Stimulated activated CD4-positive, alpha-beta T cell treated with anti-CD3 and anti-CD28 coated beads, Interleukin-2, amount 100 ng/mL, for 48 hours (primary cell): ENCODE data around the gene NKAIN2.
A peak's percentile ranks its signal among the peaks of the same experiment; 100 is the strongest.

Experiments used
- DNase-seq, 2 donors: peaks; one replicate each; pipeline ENCODE4 v3.0.0-alpha.2; 2020

NKAIN2 gene

DNA sequence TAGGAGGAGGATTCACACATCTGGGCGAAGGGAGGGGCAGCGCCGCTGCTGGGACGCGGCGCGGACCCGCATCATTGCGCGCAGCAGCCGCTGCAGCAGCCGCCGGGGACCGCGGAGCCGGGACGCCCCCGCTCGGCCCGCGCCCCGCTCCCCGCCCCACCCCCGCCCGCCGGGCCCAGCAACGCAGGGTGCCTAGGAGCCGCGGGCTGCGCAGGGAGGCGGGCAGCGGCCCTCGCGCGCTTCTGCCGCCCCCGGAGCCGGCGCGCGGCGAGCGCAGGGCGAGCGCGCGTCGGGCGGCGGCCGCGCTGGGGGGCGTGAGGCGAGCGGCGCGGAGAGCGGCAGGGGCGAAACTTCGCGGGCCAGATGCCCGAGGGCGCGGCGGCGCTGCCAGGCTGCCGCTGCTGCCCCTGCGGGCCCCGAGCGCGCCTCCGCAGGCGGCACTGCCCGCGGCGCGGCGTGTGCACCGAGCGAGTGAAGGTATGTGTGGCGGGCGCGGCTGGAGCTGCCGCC is at the start of gene NKAIN2:
TSS of gene NKAIN2 (plus strand) at position 362 of the 510 bp plus-strand sequence.
- no peak for DNase-seq

DNA sequence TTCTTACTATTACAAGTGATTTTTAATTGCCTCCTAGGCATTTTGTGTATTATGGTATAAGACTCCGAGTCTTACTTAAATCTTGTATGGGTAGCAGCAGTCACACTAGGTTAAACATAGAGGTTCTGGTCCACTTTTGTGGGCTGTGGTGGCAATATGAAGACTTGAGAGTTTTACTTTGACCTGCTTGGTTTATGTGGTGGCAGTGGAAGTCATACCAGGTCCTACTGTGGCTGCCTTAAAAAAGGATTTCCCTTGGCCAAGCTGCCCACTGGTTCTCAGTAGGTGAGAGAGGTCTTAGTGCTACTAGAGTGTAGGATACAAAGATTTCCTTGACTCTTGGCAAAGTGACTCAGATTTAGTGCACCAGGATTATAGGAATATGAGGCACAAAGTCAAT is 44.2 kb upstream of the NKAIN2 start:
- DNase-seq: no peak

GRCh38 chr6:123763904-123764303 is 39.8 kb upstream of the NKAIN2 start:
- no peak for DNase-seq

DNA sequence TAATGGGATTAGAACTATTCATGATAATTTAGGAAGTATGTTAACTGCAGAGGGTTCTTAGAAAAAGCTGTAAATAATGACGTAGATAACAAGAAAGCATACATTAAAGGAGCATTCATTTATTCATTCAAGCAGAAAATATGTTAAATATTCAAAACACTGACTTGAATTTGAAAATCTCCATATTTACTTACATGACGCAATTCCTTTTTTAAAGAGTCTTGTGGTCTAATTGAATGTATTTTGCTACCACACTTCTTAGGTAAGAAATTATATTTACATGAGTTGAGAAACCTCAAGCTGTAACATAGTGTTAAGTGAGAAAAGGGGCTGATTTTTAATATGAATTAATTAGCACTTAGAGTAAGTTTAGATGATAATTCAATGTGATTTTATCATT is 38.9 kb upstream of the NKAIN2 start:
- no peak for DNase-seq

- no peak for DNase-seq
Observed at GRCh38 chr6:123768921-123769320, 34.7 kb upstream of the NKAIN2 start.

DNA sequence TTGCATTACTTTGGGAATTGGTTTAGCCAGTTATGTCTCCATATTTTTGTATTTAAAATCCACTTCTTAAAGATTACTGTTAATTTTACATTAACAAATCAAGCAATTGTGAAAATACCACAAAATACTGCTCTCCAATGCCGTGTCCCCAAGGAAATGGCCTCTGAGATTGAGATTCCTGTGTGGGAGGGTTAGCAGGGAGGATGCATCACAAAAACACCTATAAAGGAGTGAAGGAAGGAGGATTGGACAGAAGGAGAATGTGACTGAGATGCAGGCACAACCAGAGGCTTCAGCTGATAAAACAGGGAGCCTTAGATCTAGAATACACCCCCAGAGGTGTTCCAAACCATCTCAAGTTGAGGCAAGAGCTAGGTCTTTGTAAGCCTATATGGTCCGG is 34.2 kb upstream of the NKAIN2 start:
- no peak for DNase-seq

DNA sequence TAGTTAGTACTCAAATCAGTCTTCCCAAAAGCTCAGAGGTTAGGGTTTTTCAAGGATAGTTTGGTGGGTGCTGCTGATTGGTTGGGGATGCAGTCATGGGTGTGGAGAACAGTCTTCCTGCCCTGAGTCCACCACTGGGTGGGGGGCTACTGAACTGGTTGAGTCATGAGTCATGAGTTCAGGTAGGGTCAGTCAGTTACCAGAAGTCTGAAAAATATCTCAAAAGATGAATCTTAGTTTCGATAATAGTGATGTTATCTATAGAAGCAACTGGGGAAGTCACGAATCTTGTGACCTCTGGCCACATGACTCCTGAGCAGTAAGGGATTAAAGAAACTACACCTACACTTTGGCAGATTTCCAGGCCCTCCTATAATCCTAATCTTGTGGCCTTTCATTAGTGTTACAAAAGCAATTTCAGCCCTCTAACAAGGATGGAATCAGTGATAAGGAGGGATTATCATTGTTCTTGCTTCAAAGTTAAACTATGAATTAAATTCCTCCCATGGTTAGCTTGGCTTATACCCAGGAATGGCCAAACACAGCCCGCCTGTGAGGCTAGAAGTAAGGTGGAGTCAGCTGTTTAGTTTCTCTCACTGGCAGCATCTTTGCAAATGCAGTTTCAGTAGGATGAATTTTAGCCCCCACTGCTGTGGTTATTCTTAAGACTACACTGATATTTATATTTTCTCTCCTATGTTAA is 33.3 kb upstream of the NKAIN2 start:
- DNase-seq: no peak

DNA sequence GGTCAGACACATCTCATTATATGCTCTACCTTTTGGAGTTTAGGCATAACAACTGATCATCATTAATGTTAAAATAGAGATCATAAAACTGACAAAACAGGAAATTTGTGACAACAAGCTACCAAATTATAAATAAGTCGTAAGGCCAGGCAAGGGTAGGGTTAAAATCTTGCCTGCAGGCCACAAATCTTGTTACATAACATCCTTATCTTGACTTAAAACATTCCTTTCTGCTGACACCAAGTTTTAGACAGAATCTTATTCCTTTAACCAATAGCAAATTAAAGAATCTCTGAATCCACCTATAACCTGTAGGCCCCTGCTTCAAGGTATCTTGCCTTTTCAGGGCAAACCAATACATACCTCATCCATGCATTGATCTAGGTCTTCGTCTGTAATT is 32.5 kb upstream of the NKAIN2 start:
- no peak for DNase-seq

GRCh38 chr6:123777563-123777962 is 26.1 kb upstream of the NKAIN2 start:
- DNase-seq: no peak

GRCh38 chr6:123780021-123780420 is 23.6 kb upstream of the NKAIN2 start:
- no peak for DNase-seq

DNA sequence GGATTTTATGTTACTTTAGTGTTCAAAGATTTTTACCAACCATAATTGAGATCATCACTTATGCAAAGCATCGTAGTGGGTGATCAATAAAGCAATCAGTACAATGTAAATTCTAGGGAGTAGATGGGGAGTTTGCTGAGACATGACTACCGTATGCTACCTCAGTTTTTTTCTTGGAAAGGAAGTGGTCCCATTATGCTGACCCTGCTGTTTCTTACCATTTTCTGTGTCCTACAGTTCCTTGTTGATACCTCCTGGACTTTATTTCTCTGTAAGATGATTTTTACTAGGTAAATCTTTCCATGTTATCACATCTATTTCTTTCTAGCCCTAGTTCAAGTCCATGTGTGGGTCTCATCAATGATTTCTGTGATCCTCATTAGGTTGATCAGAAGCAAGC is 19.3 kb upstream of the NKAIN2 start:
- no peak for DNase-seq

DNA sequence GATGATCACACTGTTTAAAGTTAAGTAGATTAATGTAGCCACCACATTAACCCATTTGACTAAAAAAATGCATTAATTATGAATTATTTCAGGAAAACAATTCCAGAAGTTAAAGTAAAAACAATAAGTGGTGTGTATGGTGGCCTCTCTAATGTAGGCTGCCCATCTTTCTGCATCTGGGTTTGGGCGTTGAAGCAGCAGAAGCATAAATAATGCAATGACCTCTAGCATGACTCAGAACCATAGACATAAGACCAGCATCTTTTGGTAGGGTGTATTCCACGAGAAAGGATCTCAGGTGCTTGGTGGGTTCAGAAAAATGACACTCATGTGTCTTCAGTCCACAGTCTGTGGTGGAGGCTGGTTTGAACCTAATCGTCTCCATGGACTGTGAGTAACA is 18.6 kb upstream of the NKAIN2 start:
- DNase-seq: no peak

DNA sequence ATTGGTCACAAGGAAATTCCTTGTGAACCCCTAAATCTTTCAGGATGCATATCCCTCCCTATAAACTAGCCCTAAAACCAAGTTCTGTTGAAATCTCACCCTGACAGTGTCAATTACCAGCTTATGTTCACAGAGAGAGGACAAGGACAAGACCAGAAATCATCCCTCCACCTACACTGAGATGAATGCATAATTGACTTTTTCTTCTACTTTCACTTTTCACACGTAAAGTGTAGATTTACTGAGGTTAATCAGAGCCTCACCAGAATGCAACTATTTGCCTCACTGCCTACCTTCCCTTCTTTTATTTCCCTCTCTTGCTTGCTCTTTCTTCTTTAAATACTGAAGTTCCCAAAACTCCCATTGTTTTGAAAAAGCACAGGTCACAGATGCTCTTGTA is 15.3 kb upstream of the NKAIN2 start:
- DNase-seq: no peak

GRCh38 chr6:123794190-123794589 is 9.5 kb upstream of the NKAIN2 start:
- DNase-seq: no peak

DNA sequence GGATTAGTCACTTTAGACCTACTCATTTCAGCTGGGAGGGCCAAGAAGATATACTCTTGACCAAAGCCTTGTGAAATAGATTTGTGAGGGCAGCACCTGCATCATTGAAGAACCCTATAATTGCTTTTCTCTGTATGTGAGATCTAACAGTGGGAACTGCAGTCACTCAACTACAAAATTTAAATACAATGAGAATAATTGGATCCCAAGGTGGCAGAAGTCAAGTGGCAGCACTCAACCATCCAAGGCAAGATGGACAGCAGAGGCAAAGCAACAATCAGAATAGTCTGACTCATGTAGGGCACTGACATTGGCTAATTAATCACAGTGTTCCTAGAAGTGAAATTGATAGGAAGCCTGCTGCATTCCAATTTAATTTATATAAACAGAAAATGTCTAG is 8.9 kb upstream of the NKAIN2 start:
- no peak for DNase-seq

DNA sequence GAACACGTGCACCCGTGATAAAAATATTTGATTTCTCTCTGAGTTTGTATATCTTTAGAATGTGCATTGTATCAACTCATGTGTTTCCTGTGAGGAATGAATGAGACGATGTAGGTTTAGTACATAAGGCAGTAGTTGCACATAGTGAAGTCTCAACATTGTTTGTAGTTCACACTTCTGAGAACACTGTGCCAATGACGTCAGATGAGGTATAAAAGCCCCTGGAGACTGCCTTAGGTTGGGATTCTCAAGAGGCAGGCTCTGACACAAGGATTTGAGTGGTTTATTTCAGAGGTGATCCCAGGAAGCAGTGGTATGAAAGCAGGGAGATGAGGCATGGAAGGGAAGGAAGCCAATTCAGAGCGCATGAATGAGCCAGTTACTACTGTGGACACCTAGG is 2.6 kb upstream of the NKAIN2 start:
- DNase-seq: no peak

DNA sequence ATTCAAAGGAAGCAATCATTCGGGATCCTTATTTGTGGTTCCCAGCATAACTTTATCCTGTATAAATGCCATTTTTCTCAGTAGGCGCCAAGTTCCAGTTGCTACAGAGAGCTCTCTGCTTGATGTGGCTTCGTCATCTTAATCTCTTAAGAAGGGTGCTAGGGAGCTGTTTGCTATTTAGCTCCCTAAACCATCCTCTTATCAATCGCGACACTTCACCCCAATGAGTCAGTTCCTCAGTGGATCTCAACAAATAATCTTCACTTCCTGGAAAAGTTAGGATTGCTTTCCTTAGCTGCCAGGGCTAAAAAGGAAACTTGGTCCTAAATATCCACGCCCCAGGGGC is 1.3 kb upstream of the NKAIN2 start:
- DNase-seq: no peak

- peak; percentile 67 to 69 for DNase-seq
Observed at GRCh38 chr6:123802697-123803503, 765 bp upstream of the NKAIN2 start.

DNA sequence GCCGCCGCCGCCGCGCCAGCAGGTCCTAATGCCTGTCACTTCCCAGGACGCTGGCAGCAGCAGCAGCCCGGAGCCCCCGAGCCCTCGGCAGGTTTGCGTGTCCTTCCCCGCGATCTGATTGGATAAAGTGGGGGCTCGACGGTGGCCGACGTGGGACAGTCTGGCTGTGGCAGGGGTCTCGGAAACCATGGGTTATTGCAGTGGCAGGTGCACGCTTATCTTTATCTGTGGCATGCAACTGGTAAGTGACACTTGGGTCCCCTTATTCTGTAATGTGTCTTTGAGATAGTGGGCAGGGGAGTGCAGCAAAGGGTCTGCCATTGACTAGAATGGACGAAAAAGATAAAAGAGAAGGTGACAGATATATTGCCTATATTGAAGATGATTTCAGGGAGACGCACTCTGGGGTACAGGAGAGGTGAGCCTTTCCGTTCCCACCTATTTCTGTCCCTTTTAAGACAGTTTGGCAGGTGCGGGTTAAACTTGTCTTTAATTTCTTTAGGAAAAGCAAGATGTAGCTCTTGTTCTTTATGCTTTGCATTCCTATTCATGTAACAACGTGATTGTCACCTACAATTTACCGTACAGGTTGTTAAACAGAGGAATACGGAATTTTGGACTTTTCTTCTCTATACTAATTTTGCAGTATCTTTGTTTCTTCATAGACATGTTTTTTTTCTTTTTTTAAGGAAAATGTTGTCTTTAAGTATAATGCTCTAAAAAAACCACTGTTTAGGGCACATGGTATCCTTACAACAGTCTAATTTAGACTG is 535 bp downstream of the NKAIN2 start:
- DNase-seq: peak in 1 of 2 donors; percentile 1

DNA sequence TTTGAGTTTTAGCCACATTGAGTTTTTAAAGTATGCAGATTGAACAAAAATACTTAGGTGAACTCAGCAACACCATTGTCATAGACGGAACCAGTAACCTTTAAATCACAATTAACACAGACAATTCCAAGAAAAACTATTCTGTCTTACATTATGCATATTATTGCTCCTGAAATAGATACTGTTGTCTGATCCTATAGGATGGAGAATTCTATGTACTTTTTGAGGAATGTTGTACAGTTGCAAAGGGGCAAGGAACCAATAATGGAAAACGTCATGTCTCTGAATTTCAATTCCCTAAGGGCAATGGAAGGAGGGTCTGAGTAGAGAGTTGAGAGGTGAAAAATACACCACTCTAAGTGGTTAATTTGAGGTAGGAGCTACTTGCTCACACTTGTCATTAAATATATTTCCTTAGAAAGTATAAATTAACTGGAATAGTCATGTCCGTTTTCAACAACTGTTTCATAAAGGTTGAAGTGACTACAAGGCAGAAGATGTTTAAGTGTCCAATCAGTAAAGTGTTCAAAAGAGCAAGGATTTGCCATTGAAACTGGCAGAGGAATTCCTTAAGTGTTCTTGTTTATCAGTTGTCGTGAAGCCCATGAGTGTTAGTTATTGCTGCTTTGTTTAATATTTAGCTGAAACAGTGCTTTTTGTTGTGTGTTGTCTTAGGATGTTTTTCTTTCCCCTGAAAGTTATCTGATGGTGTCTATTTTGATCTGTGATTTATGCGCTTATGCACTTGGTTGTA is 1.3 kb downstream of the NKAIN2 start:
- no peak for DNase-seq

- DNase-seq: no peak
Observed at GRCh38 chr6:123805921-123806320, 2.3 kb downstream of the NKAIN2 start.

DNA sequence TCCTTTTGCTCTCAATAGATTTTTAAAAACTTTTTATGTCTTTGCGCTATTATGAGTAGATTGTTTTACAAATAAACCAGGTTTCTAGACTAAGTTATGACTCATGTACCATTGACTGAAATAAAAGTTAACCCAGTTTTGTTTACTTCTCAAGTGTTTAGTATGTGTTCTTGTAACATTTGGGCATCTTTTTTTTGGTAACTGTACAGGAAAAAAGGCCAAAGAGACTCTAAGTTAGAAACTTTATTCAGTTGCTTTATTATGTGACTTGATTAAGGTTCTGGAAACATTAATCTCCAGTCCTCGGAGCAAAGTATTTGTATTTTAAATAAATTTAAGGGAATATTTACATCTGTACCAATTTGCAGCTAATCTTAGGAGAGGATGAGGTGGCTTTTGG is 2.9 kb downstream of the NKAIN2 start:
- no peak for DNase-seq

GRCh38 chr6:123808556-123808955 is 4.9 kb downstream of the NKAIN2 start:
- DNase-seq: no peak
